Aorta (tissue), 5 donors: ENCODE measurements around the gene ATP5F1D. TPM values are rescaled to one million over a fixed set of nuclear protein-coding genes. Genes with fewer than 3 reads are reported as not detected.
A peak's percentile ranks its signal among the peaks of the same experiment; 100 is the strongest.

ENCODE experiments used
- ATAC-seq: fragments of 200-7000 bp; cut with Tn5 transposase; one replicate; pipeline ENCODE4 v1.9.1; 2022; ENCODE audit warnings: moderate library complexity; ENCODE audit not compliant: low FRiP score
- DNase-seq, 2 donors: peaks; one replicate each; pipeline ENCODE4 v3.0.0-alpha.2; 2020
- H3K27ac ChIP-seq, 2 donors: one replicate each; pipeline ENCODE4 v1.5.1; 2013; ENCODE audit warnings: low read length in 2 of 2, mild to moderate bottlenecking in 2 of 2, moderate library complexity in 2 of 2, control low read depth in 1 of 2, inconsistent platforms in 1 of 2, low read depth in 1 of 2
- H3K27me3 ChIP-seq, 2 donors: one replicate each; pipeline ENCODE4 v1.6.1; 2013; ENCODE audit warnings: control low read depth in 1 of 2, low read length in 1 of 2, mild to moderate bottlenecking in 1 of 2, moderate library complexity in 1 of 2; ENCODE audit not compliant: insufficient read depth in 2 of 2, control insufficient read depth in 1 of 2
- H3K36me3 ChIP-seq, 2 donors: one replicate each; pipeline ENCODE4 v1.6.1; 2013; ENCODE audit warnings: control low read depth in 1 of 2, low read length in 1 of 2, mild to moderate bottlenecking in 1 of 2; ENCODE audit not compliant: insufficient read depth in 2 of 2, control insufficient read depth in 1 of 2
- H3K4me1 ChIP-seq, 2 donors: one replicate each; pipeline ENCODE4 v1.6.1; 2013; ENCODE audit warnings: low read length in 2 of 2, control low read depth in 1 of 2, mild to moderate bottlenecking in 1 of 2, moderate library complexity in 1 of 2; ENCODE audit not compliant: insufficient read depth in 2 of 2, control insufficient read depth in 1 of 2
- H3K4me3 ChIP-seq, 2 donors: one replicate each; pipeline ENCODE4 v1.5.1; 2013; ENCODE audit warnings: low read length in 2 of 2, control low read depth in 1 of 2, mild to moderate bottlenecking in 1 of 2
- H3K9me3 ChIP-seq: one replicate; pipeline ENCODE4 v1.6.1; 2013; ENCODE audit warnings: mild to moderate bottlenecking, low read length; ENCODE audit not compliant: control insufficient read depth
- WGBS, 2 donors: extraction: QIAGEN DNeasy Blood & Tissue Kit; methylation state at CpG; one replicate each; pipeline ENCODE4 v1.1.7; 2013; 5-methylcytosine and 5-hydroxymethylcytosine counted together
- intact Hi-C, 2 donors: fragments of 100-400 bp; cut with DNase I; formaldehyde crosslinking; loops; one replicate each; pipeline versions ENCODE4 v1.14.2 to v1.15.0; 2022
- polyA plus RNA-seq, 2 donors: library from polyadenylated mRNA; stranded (reverse); fragments of 200-250 nt; gene quantifications; one replicate each; pipeline ENCODE4 v1.2.3, GENCODE V29; 2013
- total RNA-seq, 2 donors: library from RNA; stranded (reverse); fragmentation: NEBNext Ultra II Directional; extraction: Animal tissue kit (Norgen Biotek cat#: 25700); gene quantifications; one replicate each; pipeline ENCODE4 v1.2.1, GENCODE V29; 2021
- donor health status: healthy with polysubstance abuse.
- donor health status: Bipolar disorder and iron deficiency.
- donor health status: DM: no; HTN: no; CAD: no.
- donor health status: DM: no; HTN: no; CAD: no.
- donor health status: DM: yes; HTN: yes; CAD: no.

The ATP5F1D gene
- total and polyA plus RNA-seq, 4 donors = 92.8 to 164 (median 116) TPM

DNA sequence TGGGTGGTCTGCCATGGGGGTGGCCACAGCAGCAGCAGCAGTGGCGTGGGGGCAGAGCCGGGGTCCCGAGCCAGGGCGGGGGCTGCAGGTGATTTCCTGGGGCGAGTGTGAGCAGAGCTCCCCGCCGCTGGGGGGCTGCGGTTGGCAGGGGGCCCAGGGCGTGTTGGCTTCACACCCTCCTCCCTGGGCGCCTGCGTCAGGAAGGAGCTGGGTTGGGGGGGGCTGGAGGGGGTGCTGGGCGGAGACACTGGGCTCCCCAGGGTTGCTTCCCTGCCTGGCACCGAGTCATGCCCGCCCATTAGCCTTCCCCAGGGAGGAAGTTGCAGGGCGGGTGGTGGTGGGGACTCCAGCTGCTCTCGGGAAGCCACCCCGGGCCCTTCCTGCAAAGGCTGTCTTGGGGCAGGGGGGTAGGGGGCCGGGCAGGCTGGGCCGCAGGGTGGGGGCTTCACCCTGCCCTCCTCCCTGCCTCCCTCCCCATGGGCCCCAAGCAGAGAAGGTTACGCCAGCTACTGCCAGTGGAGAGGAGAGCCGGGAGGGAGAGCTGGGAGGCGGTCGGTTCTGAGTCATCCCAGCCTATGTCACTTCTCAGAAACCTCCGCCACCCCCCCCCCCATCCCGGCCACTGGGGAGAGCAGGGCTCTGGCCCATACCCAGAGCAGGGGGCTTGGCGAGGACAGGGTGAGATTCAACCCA lies 11.4 kb downstream of the ATP5F1D start:
- H3K9me3 ChIP-seq = no peaks in the 10 kb centered on the region
- intact Hi-C loops = no loop called here
- DNase-seq (peak; percentile 96 to 97), ATAC-seq (peak; percentile 70)
- WGBS, 2 donors = 1% methylated on average over 15 to 26 of the region's 26 CpGs
- no peaks in the 10 kb centered on the region for H3K4me1 ChIP-seq
- peaks cover 0 to 2% of the 10 kb centered on the region in 2 donors for H3K27me3 ChIP-seq
- H3K27ac ChIP-seq = peak overlapping the region; percentile 76 to 97
- H3K4me3 ChIP-seq = peak overlapping the region in 1 of 2 donors; percentile 21
- H3K36me3 ChIP-seq = peaks cover 6 to 9% of the 10 kb centered on the region in 2 donors

DNA sequence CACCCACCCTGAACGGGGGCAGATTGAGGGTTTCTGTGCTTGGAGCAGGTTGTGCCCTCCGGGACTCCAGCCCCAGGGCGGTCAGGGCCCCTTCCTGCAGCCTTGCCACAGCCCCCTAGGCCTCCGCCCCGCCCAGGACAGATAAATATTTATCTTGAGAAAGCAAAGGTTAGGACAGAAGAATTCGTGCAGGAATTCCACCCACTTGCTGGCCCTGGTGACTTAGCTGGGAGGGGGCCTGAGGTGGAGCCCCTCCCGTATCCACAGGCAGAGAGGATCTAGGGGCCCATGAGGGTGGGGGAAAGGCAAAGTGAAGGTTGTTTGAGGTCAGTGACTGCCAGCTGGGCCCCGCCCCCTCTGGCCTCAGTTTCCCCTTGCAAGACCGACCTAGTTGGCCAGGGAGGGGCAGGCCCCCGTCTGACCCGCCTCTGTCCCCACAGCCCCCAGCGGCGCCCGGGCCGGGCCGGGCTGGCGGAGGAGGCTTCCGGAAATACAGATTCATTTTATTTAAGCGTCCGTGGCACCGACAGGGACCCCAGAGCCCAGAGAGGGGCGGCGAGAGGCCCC lies 12.0 kb downstream of the ATP5F1D start:
- 31 to 40% methylated on average over 16 to 23 of the region's 23 CpGs for WGBS, 2 donors
- H3K36me3 ChIP-seq = peaks cover 6 to 9% of the 10 kb centered on the region in 2 donors
- no peaks in the 10 kb centered on the region for H3K4me1 ChIP-seq
- H3K27ac ChIP-seq = peak overlapping the region; percentile 76 to 97
- DNase-seq (no peak), ATAC-seq (no peak)
- H3K27me3 ChIP-seq = no peaks in the 10 kb centered on the region
- H3K9me3 ChIP-seq = no peaks in the 10 kb centered on the region
- no peak overlapping the region for H3K4me3 ChIP-seq
- intact Hi-C loops = no loop called here

DNA sequence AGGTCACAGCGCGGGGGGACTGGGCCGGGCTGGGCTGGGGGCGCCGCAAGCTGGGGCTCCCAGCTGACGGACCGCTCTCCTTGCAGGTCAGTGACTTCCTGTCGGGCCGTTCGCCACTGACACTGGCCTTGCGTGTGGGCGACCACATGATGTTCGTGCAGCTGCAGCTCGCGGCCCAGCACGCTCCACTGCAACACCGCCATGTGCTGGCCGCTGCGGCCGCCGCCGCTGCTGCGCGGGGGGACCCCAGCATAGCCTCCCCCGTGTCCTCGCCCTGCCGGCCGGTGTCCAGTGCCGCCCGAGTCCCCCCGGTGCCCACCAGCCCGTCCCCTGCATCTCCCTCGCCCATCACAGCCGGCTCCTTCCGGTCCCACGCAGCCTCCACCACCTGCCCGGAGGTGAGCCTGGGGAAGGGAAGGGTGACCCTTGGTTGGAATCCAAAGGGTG lies 12.6 kb downstream of the ATP5F1D start:
- Histone ChIP-seq H3K4me1 (no peaks in the 10 kb centered on the region), H3K9me3 (no peaks in the 10 kb centered on the region), H3K4me3 (no peak overlapping the region), H3K27me3 (no peaks in the 10 kb centered on the region), H3K36me3 (peaks cover 6 to 9% of the 10 kb centered on the region in 2 donors), H3K27ac (peak overlapping the region; percentile 76 to 97)
- ATAC-seq = no peak
- DNase-seq = peak in 1 of 2 donors; percentile 67
- intact Hi-C loops = no loop called here
- WGBS, 2 donors = 83 to 87% methylated on average over 29 to 37 of the region's 37 CpGs

DNA sequence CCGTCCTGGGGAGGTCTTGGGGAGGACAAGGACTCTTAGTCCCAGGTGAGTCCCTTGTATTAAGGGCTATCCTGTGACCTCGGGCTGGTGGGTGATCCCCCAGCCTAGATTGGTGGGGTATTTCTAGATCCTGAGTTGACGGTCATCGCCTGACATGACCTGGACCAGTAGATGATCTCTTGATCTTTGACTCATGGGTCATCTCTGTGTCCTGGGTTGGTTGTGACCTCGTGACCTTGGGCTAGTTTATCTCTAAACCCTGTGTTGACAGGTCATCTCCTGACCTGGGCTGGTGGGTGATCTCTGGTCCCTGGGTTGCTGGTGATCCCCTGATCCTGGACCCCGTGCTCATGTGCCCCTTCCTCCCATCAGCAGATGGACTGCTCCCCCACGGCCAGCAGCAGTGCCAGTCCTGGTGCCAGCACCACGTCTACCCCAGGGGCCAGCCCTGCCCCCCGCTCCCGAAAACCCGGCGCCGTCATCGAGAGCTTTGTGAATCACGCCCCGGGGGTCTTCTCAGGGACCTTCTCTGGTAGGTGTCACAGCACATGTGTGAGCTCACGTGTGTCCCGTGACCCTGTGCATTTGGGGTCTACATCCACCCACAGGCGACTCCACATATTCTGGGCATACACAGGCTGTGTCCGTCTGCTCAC lies 13.1 kb downstream of the ATP5F1D start:
- H3K27ac ChIP-seq = peak overlapping the region; percentile 12 to 97
- ATAC-seq (no peak), DNase-seq (no peak)
- H3K4me1 ChIP-seq = no peaks in the 10 kb centered on the region
- intact Hi-C loops = no loop called here
- 81 to 84% methylated on average over 20 of the region's 20 CpGs for WGBS, 2 donors
- no peak overlapping the region for H3K4me3 ChIP-seq
- H3K9me3 ChIP-seq = no peaks in the 10 kb centered on the region
- no peaks in the 10 kb centered on the region for H3K27me3 ChIP-seq
- H3K36me3 ChIP-seq = peaks cover 6 to 9% of the 10 kb centered on the region in 2 donors

DNA sequence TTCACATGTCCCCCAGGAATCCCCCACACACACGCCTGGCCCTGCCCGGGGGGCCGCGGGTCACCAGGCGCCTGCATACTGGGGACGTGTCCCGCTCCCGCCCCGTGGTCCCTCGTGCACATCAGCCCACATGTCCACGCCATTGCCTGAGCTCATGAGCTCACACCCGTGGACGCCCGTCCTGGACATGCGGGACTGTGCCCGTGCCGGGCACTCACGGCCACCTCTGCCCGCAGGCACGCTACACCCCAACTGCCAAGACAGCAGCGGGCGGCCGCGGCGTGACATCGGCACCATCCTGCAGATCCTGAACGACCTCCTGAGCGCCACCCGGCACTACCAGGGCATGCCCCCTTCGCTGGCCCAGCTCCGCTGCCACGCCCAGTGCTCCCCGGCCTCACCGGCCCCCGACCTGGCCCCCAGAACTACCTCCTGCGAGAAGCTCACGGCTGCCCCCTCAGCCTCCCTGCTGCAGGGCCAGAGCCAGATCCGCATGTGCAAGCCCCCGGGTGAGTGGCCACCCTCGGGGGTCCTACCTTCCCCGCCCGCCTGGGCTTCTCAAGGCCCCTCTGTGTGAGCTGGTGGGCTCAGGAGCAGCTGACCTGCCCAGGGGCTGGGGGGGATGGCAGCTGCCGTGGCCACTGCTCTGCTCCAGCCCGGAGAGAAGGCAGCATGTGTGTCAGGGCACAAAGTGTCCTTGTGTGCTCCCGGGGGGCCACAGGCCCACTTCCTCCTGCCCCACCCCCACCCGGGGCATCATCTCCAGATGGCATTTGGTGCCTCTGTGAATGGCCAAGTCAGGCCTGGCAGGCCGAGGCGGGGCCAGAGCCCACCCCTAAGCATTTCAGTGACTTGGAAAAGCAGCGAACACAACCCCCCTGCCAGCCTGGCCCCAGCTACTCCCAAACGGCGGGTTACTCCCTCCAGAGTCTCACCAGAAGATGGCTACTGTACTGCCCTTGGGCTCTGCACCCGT lies 13.9 kb downstream of the ATP5F1D start:
- no peaks in the 10 kb centered on the region for H3K27me3 ChIP-seq
- peak overlapping the region in 1 of 2 donors; percentile 11 for H3K27ac ChIP-seq
- no peak for DNase-seq
- 84 to 85% methylated on average over 52 of the region's 52 CpGs for WGBS, 2 donors
- H3K9me3 ChIP-seq = no peaks in the 10 kb centered on the region
- peaks cover 6 to 9% of the 10 kb centered on the region in 2 donors for H3K36me3 ChIP-seq
- no peak overlapping the region for H3K4me3 ChIP-seq
- peaks cover 0 to 1% of the 10 kb centered on the region in 2 donors for H3K4me1 ChIP-seq
- ATAC-seq = no peak
- intact Hi-C loops = no loop called here

DNA sequence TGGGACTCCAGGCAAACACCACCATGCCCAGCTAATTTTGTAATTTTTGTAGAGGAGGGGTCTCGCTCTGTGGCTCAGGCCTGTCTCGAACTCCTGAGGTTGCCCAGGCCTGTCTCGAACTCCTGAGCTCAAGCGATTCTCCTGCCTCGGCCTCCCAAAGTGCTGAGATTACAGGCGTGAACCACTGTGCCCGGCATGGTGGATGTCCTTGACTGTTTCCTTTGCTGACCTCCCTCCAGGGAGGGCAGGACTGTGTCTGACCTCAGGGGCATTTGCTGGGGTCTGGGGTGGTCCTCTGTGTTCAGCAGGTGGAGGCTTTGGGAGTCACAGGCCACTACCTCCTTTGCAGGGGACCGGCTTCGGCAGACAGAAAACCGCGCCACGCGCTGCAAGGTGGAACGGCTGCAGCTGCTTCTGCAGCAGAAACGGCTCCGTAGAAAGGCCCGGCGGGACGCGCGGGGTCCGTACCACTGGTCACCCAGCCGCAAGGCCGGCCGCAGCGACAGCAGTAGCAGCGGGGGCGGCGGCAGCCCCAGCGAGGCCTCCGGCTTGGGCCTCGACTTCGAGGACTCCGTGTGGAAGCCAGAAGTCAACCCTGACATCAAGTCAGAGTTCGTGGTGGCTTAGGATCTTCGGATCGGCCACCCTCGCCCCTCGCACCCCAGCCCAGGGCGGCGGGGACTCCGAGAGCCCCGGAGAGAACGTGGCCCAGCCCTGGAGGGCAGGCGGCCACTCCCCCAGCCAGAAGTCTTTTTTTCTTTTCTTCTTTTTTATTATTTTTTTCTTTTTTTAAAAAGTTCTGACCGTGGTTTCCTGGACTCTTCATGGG lies 15.3 kb downstream of the ATP5F1D start:
- DNase-seq (no peak), ATAC-seq (no peak)
- no peak overlapping the region for H3K4me3 ChIP-seq
- peaks cover 0 to 2% of the 10 kb centered on the region in 2 donors for H3K4me1 ChIP-seq
- no peak overlapping the region for H3K27ac ChIP-seq
- no peaks in the 10 kb centered on the region for H3K9me3 ChIP-seq
- intact Hi-C loops = no loop called here
- WGBS, 2 donors = 87 to 88% methylated on average over 46 of the region's 46 CpGs
- peaks cover 6 to 9% of the 10 kb centered on the region in 2 donors for H3K36me3 ChIP-seq
- no peaks in the 10 kb centered on the region for H3K27me3 ChIP-seq

DNA sequence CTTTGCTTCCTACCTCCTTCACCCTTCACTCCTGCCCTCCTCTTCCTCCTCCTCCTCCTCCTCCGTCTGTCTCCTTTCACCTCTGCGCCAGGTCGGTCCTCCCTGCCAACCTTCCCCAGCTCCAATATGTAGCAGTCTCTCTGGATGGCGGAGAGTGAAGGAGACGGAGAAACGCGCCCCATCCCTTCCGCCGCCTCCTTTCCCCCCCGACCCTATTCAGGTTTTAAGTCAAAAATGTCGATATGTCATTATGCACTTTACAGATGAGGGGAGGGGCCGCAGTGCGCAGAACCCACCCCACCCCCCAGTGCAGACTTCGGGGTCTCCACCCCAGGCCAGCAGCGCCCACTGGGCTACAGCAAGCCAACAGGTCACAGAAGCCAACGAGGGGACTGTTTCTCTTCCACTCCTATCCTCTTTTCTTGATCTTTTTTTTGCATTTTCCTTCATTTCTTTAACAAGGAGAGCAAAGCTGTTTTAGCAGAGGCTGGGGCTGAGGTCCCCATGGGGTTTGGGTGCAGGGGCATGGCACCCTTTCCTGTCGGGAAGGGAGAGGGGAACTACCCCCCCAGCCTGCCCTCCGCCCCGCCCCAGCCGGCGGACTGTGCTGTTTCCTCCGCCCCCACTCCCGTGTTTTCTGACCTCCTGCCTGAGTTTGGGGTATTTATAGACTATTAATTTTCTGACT lies 16.1 kb downstream of the ATP5F1D start:
- H3K4me3 ChIP-seq = no peak overlapping the region
- intact Hi-C loops = no loop called here
- no peaks in the 10 kb centered on the region for H3K9me3 ChIP-seq
- peaks cover 6 to 9% of the 10 kb centered on the region in 2 donors for H3K36me3 ChIP-seq
- H3K27me3 ChIP-seq = no peaks in the 10 kb centered on the region
- ATAC-seq (no peak), DNase-seq (no peak)
- 67 to 71% methylated on average over 23 of the region's 23 CpGs for WGBS, 2 donors
- no peak overlapping the region for H3K27ac ChIP-seq
- H3K4me1 ChIP-seq = peaks cover 0 to 2% of the 10 kb centered on the region in 2 donors
